Fibroblast of lung (primary cell): ENCODE measurements around the gene GNGT1. TPM values are rescaled to one million over a fixed set of nuclear protein-coding genes. Genes with fewer than 3 reads are reported as not detected.

ENCODE experiments used
- DNase-seq, 2 donors: peaks; one replicate each; pipeline versions ENCODE4 v3.0.0 to v3.0.0-alpha.2; 2010; ENCODE audit warnings: low read depth in 2 of 2
- H2AFZ ChIP-seq: 2 replicates; pipeline ENCODE4 v1.5.1; 2012; ENCODE audit warnings: low read length, control low read depth, inconsistent platforms
- H3K27ac ChIP-seq: 2 replicates; pipeline ENCODE4 v1.5.1; 2011; ENCODE audit warnings: low read length, control low read depth; ENCODE audit not compliant: insufficient read depth
- H3K27me3 ChIP-seq: 2 replicates; pipeline ENCODE4 v1.5.1; 2011; ENCODE audit warnings: mild to moderate bottlenecking, low read length; ENCODE audit not compliant: control insufficient read depth, insufficient read depth
- H3K36me3 ChIP-seq: 2 replicates; pipeline ENCODE4 v1.5.1; 2011; ENCODE audit warnings: low read length; ENCODE audit not compliant: control insufficient read depth, insufficient read depth
- H3K4me1 ChIP-seq: 2 replicates; pipeline ENCODE4 v1.5.1; 2011; ENCODE audit warnings: low read length; ENCODE audit not compliant: control insufficient read depth, insufficient read depth; ENCODE audit errors: extremely low read depth
- H3K4me2 ChIP-seq: 2 replicates; pipeline ENCODE4 v1.5.1; 2011; ENCODE audit warnings: low read length, control low read depth; ENCODE audit not compliant: insufficient read depth; ENCODE audit errors: extremely low read depth
- H3K4me3 ChIP-seq, 4 experiments: fragments of 200-600 bp in 1 of 4; sonication (generic) in 1 of 4; replicated peaks in 1 of 4; 2 replicates each; pipeline ENCODE4 v1.5.1; 2011 to 2016; ENCODE audit warnings: low read length in 4 of 4, low read depth in 3 of 4, mild to moderate bottlenecking in 3 of 4, control low read depth in 2 of 4, inconsistent platforms in 1 of 4, mixed read lengths in 1 of 4; ENCODE audit not compliant: insufficient read depth in 1 of 4; ENCODE audit errors: control extremely low read depth in 1 of 4
- H3K79me2 ChIP-seq: 2 replicates; pipeline ENCODE4 v1.5.1; 2012; ENCODE audit warnings: mild to moderate bottlenecking, low read length, inconsistent platforms; ENCODE audit not compliant: control insufficient read depth, insufficient read depth
- H3K9ac ChIP-seq: 2 replicates; pipeline ENCODE4 v1.5.1; 2011; ENCODE audit warnings: mild to moderate bottlenecking, low read length, control low read depth; ENCODE audit not compliant: insufficient read depth
- H3K9me3 ChIP-seq: 2 replicates; pipeline ENCODE4 v1.5.1; 2012; ENCODE audit warnings: low read depth, low read length; ENCODE audit not compliant: control insufficient read depth, insufficient read depth
- H4K20me1 ChIP-seq: 2 replicates; pipeline ENCODE4 v1.5.1; 2011; ENCODE audit warnings: low read length; ENCODE audit not compliant: control insufficient read depth, insufficient read depth; ENCODE audit errors: extremely low read depth
- EZH2 ChIP-seq: IDR thresholded peaks from 2 replicates; pipeline ENCODE4 v1.5.1; 2012; ENCODE audit warnings: low read length, control low read depth, mild to moderate bottlenecking; ENCODE audit errors: missing control alignments
- polyA plus RNA-seq, 2 donors: library from polyadenylated mRNA; depleted of rRNA in 1 of 2; stranded (reverse) in 1 of 2; unstranded in 1 of 2; fragments of >200 nt; gene quantifications; 2 replicates each; pipeline ENCODE4 v1.2.1, GENCODE V29; 2011 to 2012; ENCODE audit warnings: missing spikeins in 1 of 2
- total RNA-seq: library from RNA; depleted of rRNA; stranded (reverse); fragments of >200 nt; gene quantifications from 2 replicates; pipeline ENCODE4 v1.2.1, GENCODE V29; 2014
- TF ChIP-seq, protein P1 (sequence below), 2 donors: IDR thresholded peaks in 1 of 2; conservative IDR thresholded peaks in 1 of 2; 1 replicate in 1 of 2; 2 replicates in 1 of 2; pipeline ENCODE4 v1.5.1; 2011 to 2012; ENCODE audit warnings: low read length in 2 of 2, control low read depth in 1 of 2, inconsistent platforms in 1 of 2, low read depth in 1 of 2, mild to moderate bottlenecking in 1 of 2

GNGT1 gene
- total and polyA plus RNA-seq, 2 donors (not counting 1 experiment from before 2014, with no cell fraction given) = not detected

DNA sequence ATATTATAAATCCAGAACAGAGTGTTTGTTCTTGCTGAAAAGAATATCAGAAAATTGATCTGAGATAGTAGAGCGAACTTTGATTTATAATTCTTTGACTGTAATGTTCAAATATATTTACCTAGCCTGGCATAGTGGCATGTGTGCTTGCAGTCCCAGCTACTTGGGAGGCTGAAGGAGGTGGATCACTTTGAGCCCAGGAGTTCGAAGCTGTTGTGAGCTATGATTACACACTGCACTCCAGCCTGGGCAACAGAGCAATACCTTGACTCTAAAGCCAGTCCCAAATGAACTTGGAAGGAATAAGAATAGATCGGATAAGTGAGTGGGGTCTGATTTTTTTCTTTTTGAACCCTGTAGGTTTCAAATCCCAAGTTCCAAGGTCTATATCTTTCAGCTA, 38.7 kb downstream of the GNGT1 start:
- H3K9me3 ChIP-seq = no peaks in the 10 kb centered on the region
- no peaks in the 10 kb centered on the region for H3K79me2 ChIP-seq
- no peak overlapping the region for H3K27ac ChIP-seq
- no peak for TF ChIP-seq EZH2
- TF ChIP-seq, protein P1, sequence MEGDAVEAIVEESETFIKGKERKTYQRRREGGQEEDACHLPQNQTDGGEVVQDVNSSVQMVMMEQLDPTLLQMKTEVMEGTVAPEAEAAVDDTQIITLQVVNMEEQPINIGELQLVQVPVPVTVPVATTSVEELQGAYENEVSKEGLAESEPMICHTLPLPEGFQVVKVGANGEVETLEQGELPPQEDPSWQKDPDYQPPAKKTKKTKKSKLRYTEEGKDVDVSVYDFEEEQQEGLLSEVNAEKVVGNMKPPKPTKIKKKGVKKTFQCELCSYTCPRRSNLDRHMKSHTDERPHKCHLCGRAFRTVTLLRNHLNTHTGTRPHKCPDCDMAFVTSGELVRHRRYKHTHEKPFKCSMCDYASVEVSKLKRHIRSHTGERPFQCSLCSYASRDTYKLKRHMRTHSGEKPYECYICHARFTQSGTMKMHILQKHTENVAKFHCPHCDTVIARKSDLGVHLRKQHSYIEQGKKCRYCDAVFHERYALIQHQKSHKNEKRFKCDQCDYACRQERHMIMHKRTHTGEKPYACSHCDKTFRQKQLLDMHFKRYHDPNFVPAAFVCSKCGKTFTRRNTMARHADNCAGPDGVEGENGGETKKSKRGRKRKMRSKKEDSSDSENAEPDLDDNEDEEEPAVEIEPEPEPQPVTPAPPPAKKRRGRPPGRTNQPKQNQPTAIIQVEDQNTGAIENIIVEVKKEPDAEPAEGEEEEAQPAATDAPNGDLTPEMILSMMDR (conservative IDR thresholded peaks at IDR 0.05 in 1 of 2, IDR thresholded peaks at IDR 0.05 in 1 of 2; ENCODE audit: low read depth in 1 of 2, low read length in 2 of 2) = no peak
- H3K27me3 ChIP-seq = no peaks in the 10 kb centered on the region
- H3K4me2 ChIP-seq = no peak overlapping the region
- no peak overlapping the region for H3K4me3 ChIP-seq
- H3K9ac ChIP-seq = no peak overlapping the region
- DNase-seq = no peak
- H3K4me1 ChIP-seq = peaks cover 12% of the 10 kb centered on the region
- H4K20me1 ChIP-seq = no peaks in the 10 kb centered on the region
- no peak overlapping the region for H2AFZ ChIP-seq
- no peaks in the 10 kb centered on the region for H3K36me3 ChIP-seq

DNA sequence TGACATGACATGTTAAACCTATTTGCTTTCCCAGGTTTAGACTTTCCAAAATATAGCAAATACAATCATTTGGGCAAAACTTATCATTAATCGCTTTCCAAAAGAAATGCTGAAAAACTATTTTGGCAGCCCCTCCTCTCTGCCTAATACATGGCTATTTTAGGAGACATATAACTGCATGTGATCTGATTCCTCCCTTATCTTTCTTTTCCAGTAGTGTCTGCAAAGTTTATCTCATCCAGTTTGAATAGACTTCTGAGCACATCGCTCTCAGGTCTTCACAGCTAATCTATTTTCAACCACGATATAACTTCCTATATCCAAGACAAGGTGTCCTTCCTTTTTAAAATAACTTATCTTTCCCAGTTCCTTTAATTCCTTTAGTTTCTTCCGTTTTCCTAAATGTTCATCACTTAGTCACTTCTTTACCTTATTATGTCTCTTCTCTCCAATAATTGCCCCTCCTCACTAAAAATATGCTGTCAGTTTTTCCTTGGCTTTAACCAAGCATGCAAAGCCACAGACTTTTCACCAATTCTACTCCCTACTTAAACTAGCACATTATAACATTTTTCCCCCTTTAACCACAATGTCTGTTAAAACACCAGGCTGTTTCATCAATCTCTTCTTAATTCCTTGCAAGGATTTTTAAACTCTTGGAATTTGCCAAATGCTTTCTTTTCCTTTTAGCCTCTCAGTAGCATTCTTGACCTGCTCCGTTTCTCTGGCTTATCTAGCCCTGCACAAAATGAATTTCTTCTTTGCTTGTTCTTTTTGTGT, 39.6 kb downstream of the GNGT1 start:
- no peaks in the 10 kb centered on the region for H3K27me3 ChIP-seq
- no peaks in the 10 kb centered on the region for H3K9me3 ChIP-seq
- no peak overlapping the region for H3K27ac ChIP-seq
- H3K36me3 ChIP-seq = no peaks in the 10 kb centered on the region
- H3K4me2 ChIP-seq = no peak overlapping the region
- no peak overlapping the region for H2AFZ ChIP-seq
- H3K4me1 ChIP-seq = peaks cover 12% of the 10 kb centered on the region
- peak in 1 of 2 donors; percentile 87 for DNase-seq
- H3K79me2 ChIP-seq = no peaks in the 10 kb centered on the region
- TF ChIP-seq, protein P1 (conservative IDR thresholded peaks at IDR 0.05 in 1 of 2, IDR thresholded peaks at IDR 0.05 in 1 of 2; ENCODE audit: low read depth in 1 of 2, low read length in 2 of 2) = no peak
- H3K9ac ChIP-seq = no peak overlapping the region
- H3K4me3 ChIP-seq = no peak overlapping the region
- no peaks in the 10 kb centered on the region for H4K20me1 ChIP-seq

DNA sequence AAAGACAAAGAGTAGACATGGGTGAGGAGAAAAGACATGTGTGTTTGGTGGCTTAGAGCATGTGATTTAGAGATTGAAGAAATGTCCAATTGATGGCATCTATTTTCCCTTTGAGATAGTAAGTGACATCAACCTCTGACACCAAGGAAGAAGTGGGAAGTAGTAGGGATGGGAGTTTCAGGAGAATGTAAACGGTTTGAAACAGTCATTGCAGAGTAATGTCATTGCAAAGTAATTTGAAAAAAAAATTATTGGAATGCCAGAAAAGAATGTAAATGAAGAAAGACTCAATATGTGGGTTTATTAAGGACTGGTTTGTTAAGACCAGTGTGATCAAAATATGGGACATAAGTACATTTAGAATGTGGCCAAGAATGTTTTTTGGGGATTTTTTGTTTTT, 41.7 kb downstream of the GNGT1 start:
- H3K79me2 ChIP-seq = no peaks in the 10 kb centered on the region
- no peak overlapping the region for H3K4me3 ChIP-seq
- no peaks in the 10 kb centered on the region for H4K20me1 ChIP-seq
- no peaks in the 10 kb centered on the region for H3K36me3 ChIP-seq
- H3K4me1 ChIP-seq = peaks cover 12% of the 10 kb centered on the region
- TF ChIP-seq EZH2 = no peak
- TF ChIP-seq, protein P1 (conservative IDR thresholded peaks at IDR 0.05 in 1 of 2, IDR thresholded peaks at IDR 0.05 in 1 of 2; ENCODE audit: low read depth in 1 of 2, low read length in 2 of 2) = no peak
- DNase-seq = peak; percentile 26 to 74
- no peak overlapping the region for H2AFZ ChIP-seq
- H3K27me3 ChIP-seq = no peaks in the 10 kb centered on the region
- peak overlapping the region; percentile 49 for H3K27ac ChIP-seq
- no peaks in the 10 kb centered on the region for H3K9me3 ChIP-seq
- H3K4me2 ChIP-seq = no peak overlapping the region
- H3K9ac ChIP-seq = no peak overlapping the region
